MG63 (cell line): ENCODE data around the gene SLPI. TPM values are rescaled to one million over a fixed set of nuclear protein-coding genes. Genes with fewer than 3 reads are reported as not detected.

Experiments
- total RNA-seq: library from RNA; depleted of rRNA; stranded (reverse); fragments of >200 nt; shearing (Covaris generic); gene quantifications from 2 replicates; pipeline ENCODE4 v1.2.3, GENCODE V29; 2014; ENCODE audit warnings: low replicate concordance; rRNA removed

Gene SLPI
- total RNA-seq, 1 experiment from 2014 or later: 52.2 TPM

Other genes starting within 250 kb of the SLPI start
- 0.05 and 0.30 TPM in 2 replicates for gene KCNS1, start 153.4 kb downstream of the SLPI start, total RNA-seq
- gene WFDC5, start 139.4 kb downstream of the SLPI start, total RNA-seq: not detected in 2 replicates
- not detected in 2 replicates for gene WFDC12, start 130.1 kb downstream of the SLPI start, total RNA-seq
- not detected in 2 replicates for gene PI3, start 79.7 kb downstream of the SLPI start, total RNA-seq
- gene SEMG1, start 47.5 kb downstream of the SLPI start, total RNA-seq: not detected in 2 replicates
- not detected in 2 replicates for gene SEMG2, start 33.2 kb downstream of the SLPI start, total RNA-seq
- gene RBPJL, start 52.3 kb upstream of the SLPI start, total RNA-seq: not detected in 2 replicates
- not detected in 2 replicates for gene MATN4, start 53.7 kb upstream of the SLPI start, total RNA-seq
- gene SDC4, start 93.9 kb upstream of the SLPI start, total RNA-seq: 204 and 214 TPM in 2 replicates
- 24.5 and 32.3 TPM in 2 replicates for gene SYS1, start 108.6 kb upstream of the SLPI start, total RNA-seq
- not detected in 2 replicates for gene TP53TG5, start 123.8 kb upstream of the SLPI start, total RNA-seq
- gene DBNDD2, start 153.7 kb upstream of the SLPI start, total RNA-seq: 17.6 and 25.0 TPM in 2 replicates
- gene PIGT, start 161.6 kb upstream of the SLPI start, total RNA-seq: 35.6 and 66.5 TPM in 2 replicates
- gene WFDC2, start 215.2 kb upstream of the SLPI start, total RNA-seq: not detected in 2 replicates